ENCODE results near the gene TSKS.

The TSKS gene

GRCh38 chr19:49795615-49796014 lies 32.5 kb upstream of the TSKS start:
- no peak for DNase-seq

GRCh38 chr19:49793561-49793840 lies 30.4 kb upstream of the TSKS start:
- peak; percentile 30 for DNase-seq

GRCh38 chr19:49792829-49793560 lies 29.9 kb upstream of the TSKS start:
- DNase-seq = no peak

- no peak for DNase-seq
Observed at GRCh38 chr19:49791776-49792445, 28.8 kb upstream of the TSKS start.

GRCh38 chr19:49790866-49791265 lies 27.8 kb upstream of the TSKS start:
- DNase-seq = no peak

GRCh38 chr19:49788857-49789256 lies 25.8 kb upstream of the TSKS start:
- DNase-seq = no peak

- DNase-seq = no peak
Observed at GRCh38 chr19:49787746-49788145, 24.6 kb upstream of the TSKS start.

- peak; percentile 46 for DNase-seq
Observed at GRCh38 chr19:49786376-49786820, 23.3 kb upstream of the TSKS start.

- DNase-seq = no peak
Observed at GRCh38 chr19:49782515-49782914, 19.4 kb upstream of the TSKS start.

GRCh38 chr19:49781394-49781793 lies 18.3 kb upstream of the TSKS start:
- no peak for DNase-seq

GRCh38 chr19:49780861-49781260 lies 17.8 kb upstream of the TSKS start:
- no peak for DNase-seq

GRCh38 chr19:49779731-49780555 lies 16.8 kb upstream of the TSKS start:
- DNase-seq = no peak

- DNase-seq = no peak
Observed at GRCh38 chr19:49776371-49776764, 13.3 kb upstream of the TSKS start.

GRCh38 chr19:49775742-49776370 lies 12.8 kb upstream of the TSKS start:
- no peak for DNase-seq

GRCh38 chr19:49774969-49775368 lies 11.9 kb upstream of the TSKS start:
- no peak for DNase-seq

GRCh38 chr19:49773663-49774350 lies 10.7 kb upstream of the TSKS start:
- DNase-seq = no peak

GRCh38 chr19:49772850-49773432 lies 9.8 kb upstream of the TSKS start:
- DNase-seq = no peak

- no peak for DNase-seq
Observed at GRCh38 chr19:49771674-49772139, 8.6 kb upstream of the TSKS start.

- no peak for DNase-seq
Observed at GRCh38 chr19:49770529-49770928, 7.4 kb upstream of the TSKS start.

GRCh38 chr19:49767967-49768581 lies 5.0 kb upstream of the TSKS start:
- DNase-seq = no peak

GRCh38 chr19:49767381-49767780 lies 4.3 kb upstream of the TSKS start:
- DNase-seq = no peak

GRCh38 chr19:49766930-49767299 lies 3.8 kb upstream of the TSKS start, which contains the start of gene AP2A1:
TSS of gene AP2A1 (plus strand) at chr19:49767001. CDS start at chr19:49767134, 133 bp downstream.
- DNase-seq = no peak

Measured in fibroblast of skin of scalp (primary cell).